Large intestine (tissue), 3 donors: ENCODE data around the gene LIN54. TPM values are rescaled to one million over a fixed set of nuclear protein-coding genes. Genes with fewer than 3 reads are reported as not detected.
"Not testable (repeated sequence)": the region's sequence is repeated elsewhere in the genome, so short reads cannot be mapped to it uniquely, and the experiment has no call there.

ENCODE experiments used
- DNase-seq, 2 donors: peaks; one replicate each; pipeline versions ENCODE4 v3.0.0 to v3.0.0-alpha.2; 2013
- H3K27ac ChIP-seq: one replicate; pipeline ENCODE4 v1.5.1; 2013; ENCODE audit warnings: low read length
- H3K27me3 ChIP-seq: 2 replicates; pipeline ENCODE4 v1.6.1; 2013; ENCODE audit warnings: low read length; ENCODE audit not compliant: control insufficient read depth, insufficient read depth
- H3K36me3 ChIP-seq: 2 replicates; pipeline ENCODE4 v1.6.1; 2013; ENCODE audit warnings: low read length; ENCODE audit not compliant: control insufficient read depth, insufficient read depth
- H3K4me1 ChIP-seq: one replicate; pipeline ENCODE4 v1.6.1; 2013; ENCODE audit warnings: low read length; ENCODE audit not compliant: control insufficient read depth, insufficient read depth
- H3K4me3 ChIP-seq: one replicate; pipeline ENCODE4 v1.5.1; 2013; ENCODE audit warnings: low read length
- H3K9me3 ChIP-seq: one replicate; pipeline ENCODE4 v1.6.1; 2013; ENCODE audit warnings: mild to moderate bottlenecking, low read depth, low read length, moderate library complexity; ENCODE audit not compliant: control insufficient read depth
- whole genome bisulfite sequencing: methylation state at CpG from one replicate; pipeline ENCODE4 v1.1.5; 2013; ENCODE audit warnings: low lambda C conversion rate; ENCODE audit not compliant: insufficient coverage; 5-methylcytosine and 5-hydroxymethylcytosine counted together
- polyA plus RNA-seq: library from polyadenylated mRNA; unstranded; fragments of 120-200 nt; gene quantifications from one replicate; pipeline ENCODE4 v1.2.1, GENCODE V29; 2013

LIN54 gene
- polyA plus RNA-seq, 1 donor = 12.3 TPM

- Histone ChIP-seq H3K27me3 (no peaks in the 10 kb centered on the region), H3K4me3 (peak overlapping the region; percentile 55), H3K27ac (peak overlapping the region; percentile 98), H3K4me1 (peaks cover 9% of the 10 kb centered on the region), H3K9me3 (no peaks in the 10 kb centered on the region), H3K36me3 (no peaks in the 10 kb centered on the region)
- no CpG with 5 or more reads among the region's 43 CpGs for WGBS
- DNase-seq = peak in 1 of 2 donors; percentile 59
These were observed 1.6 kb upstream of the LIN54 start for GRCh38 chr4:83012200-83012686.

GRCh38 chr4:83011689-83012199, 1.1 kb upstream of the LIN54 start:
- 0% methylated on average over 1 of the region's 5 CpGs for WGBS
- H3K4me1 ChIP-seq = peaks cover 9% of the 10 kb centered on the region
- H3K4me3 ChIP-seq = peak overlapping the region; percentile 55
- no peaks in the 10 kb centered on the region for H3K36me3 ChIP-seq
- peak overlapping the region; percentile 98 for H3K27ac ChIP-seq
- H3K9me3 ChIP-seq = no peaks in the 10 kb centered on the region
- H3K27me3 ChIP-seq = no peaks in the 10 kb centered on the region
- DNase-seq = no peak

- peaks cover 9% of the 10 kb centered on the region for H3K4me1 ChIP-seq
- H3K27ac ChIP-seq = peak overlapping the region; percentile 98
- H3K36me3 ChIP-seq = no peaks in the 10 kb centered on the region
- no peaks in the 10 kb centered on the region for H3K27me3 ChIP-seq
- peak in 1 of 2 donors; percentile 40 for DNase-seq
- no peaks in the 10 kb centered on the region for H3K9me3 ChIP-seq
- H3K4me3 ChIP-seq = peak overlapping the region; percentile 99
- WGBS = no CpG with 5 or more reads among the region's 14 CpGs
These were observed 507 bp downstream of the LIN54 start for GRCh38 chr4:83010111-83010521.

- Histone ChIP-seq H3K27me3 (no peaks in the 10 kb centered on the region), H3K27ac (peak overlapping the region; percentile 98), H3K9me3 (no peaks in the 10 kb centered on the region), H3K36me3 (no peaks in the 10 kb centered on the region), H3K4me3 (peak overlapping the region; percentile 99), H3K4me1 (peaks cover 9% of the 10 kb centered on the region)
- peak in 1 of 2 donors; percentile 8 for DNase-seq
- WGBS = 86% methylated on average over 1 of the region's 3 CpGs
These were observed 1.1 kb downstream of the LIN54 start for GRCh38 chr4:83009529-83009928.

GRCh38 chr4:83003044-83003791, 7.4 kb downstream of the LIN54 start:
- not testable (repeated sequence) for H3K9me3 ChIP-seq, H3K36me3 ChIP-seq, H3K4me3 ChIP-seq, H3K27ac ChIP-seq, H3K4me1 ChIP-seq, DNase-seq, H3K27me3 ChIP-seq
- no CpG with 5 or more reads among the region's 14 CpGs for whole genome bisulfite sequencing

- Histone ChIP-seq H3K9me3 (no peaks in the 10 kb centered on the region), H3K4me1 (peaks cover 5% of the 10 kb centered on the region), H3K27ac (no peak overlapping the region), H3K36me3 (no peaks in the 10 kb centered on the region), H3K27me3 (no peaks in the 10 kb centered on the region), H3K4me3 (no peak overlapping the region)
- DNase-seq = no peak
- WGBS = 83% methylated on average over 1 of the region's 3 CpGs
These were observed 8.3 kb downstream of the LIN54 start for GRCh38 chr4:83002329-83002728.

GRCh38 chr4:82998898-82999297, 11.7 kb downstream of the LIN54 start:
- H3K36me3 ChIP-seq = peaks cover 2% of the 10 kb centered on the region
- H3K27ac ChIP-seq = no peak overlapping the region
- H3K4me3 ChIP-seq = no peak overlapping the region
- H3K4me1 ChIP-seq = peaks cover 5% of the 10 kb centered on the region
- no peaks in the 10 kb centered on the region for H3K27me3 ChIP-seq
- H3K9me3 ChIP-seq = no peaks in the 10 kb centered on the region
- no peak for DNase-seq

GRCh38 chr4:82994834-82995233, 15.8 kb downstream of the LIN54 start:
- H3K27ac ChIP-seq = no peak overlapping the region
- peak in 1 of 2 donors; percentile 12 for DNase-seq
- H3K9me3 ChIP-seq = no peaks in the 10 kb centered on the region
- H3K27me3 ChIP-seq = no peaks in the 10 kb centered on the region
- WGBS = 50% methylated on average over 2 of the region's 4 CpGs
- H3K4me1 ChIP-seq = peaks cover 10% of the 10 kb centered on the region
- H3K36me3 ChIP-seq = peaks cover 2% of the 10 kb centered on the region
- H3K4me3 ChIP-seq = no peak overlapping the region

GRCh38 chr4:82989575-82990429, 20.8 kb downstream of the LIN54 start:
- WGBS = no CpG with 5 or more reads among the region's 2 CpGs
- H3K27me3 ChIP-seq = no peaks in the 10 kb centered on the region
- DNase-seq = peak in 1 of 2 donors; percentile 59
- H3K4me3 ChIP-seq = no peak overlapping the region
- no peaks in the 10 kb centered on the region for H3K36me3 ChIP-seq
- no peaks in the 10 kb centered on the region for H3K9me3 ChIP-seq
- H3K27ac ChIP-seq = peak overlapping the region; percentile 46
- peaks cover 13% of the 10 kb centered on the region for H3K4me1 ChIP-seq

- Histone ChIP-seq H3K36me3 (no peaks in the 10 kb centered on the region), H3K27me3 (no peaks in the 10 kb centered on the region), H3K9me3 (no peaks in the 10 kb centered on the region), H3K4me3 (no peak overlapping the region), H3K27ac (no peak overlapping the region), H3K4me1 (peaks cover 13% of the 10 kb centered on the region)
- 100% methylated on average over 2 of the region's 2 CpGs for WGBS
- no peak for DNase-seq
These were observed 22.2 kb downstream of the LIN54 start for GRCh38 chr4:82988323-82988832.
